ENCODE data around the gene HINT3.

The HINT3 gene

DNA sequence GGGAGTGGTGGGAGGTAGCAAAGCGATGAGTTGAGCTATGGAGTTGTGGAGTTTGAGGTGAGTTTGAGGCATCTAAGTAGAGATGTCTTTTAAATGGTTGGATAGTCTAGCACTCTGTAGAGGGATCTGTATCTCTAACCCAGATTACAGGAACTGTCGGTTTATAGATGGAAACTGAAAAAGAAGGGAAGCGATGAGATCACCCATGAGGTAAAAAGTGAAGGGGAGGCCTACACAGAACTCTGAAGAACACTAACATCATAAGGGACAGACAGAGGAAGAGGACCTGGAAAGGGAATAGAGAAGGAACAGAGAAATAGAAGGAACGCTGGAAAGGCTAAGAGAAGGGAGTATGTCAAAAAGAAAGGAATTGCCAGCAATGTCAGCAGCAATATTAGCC is 2.5 kb downstream of the HINT3 start:
- TF ChIP-seq, protein P1, sequence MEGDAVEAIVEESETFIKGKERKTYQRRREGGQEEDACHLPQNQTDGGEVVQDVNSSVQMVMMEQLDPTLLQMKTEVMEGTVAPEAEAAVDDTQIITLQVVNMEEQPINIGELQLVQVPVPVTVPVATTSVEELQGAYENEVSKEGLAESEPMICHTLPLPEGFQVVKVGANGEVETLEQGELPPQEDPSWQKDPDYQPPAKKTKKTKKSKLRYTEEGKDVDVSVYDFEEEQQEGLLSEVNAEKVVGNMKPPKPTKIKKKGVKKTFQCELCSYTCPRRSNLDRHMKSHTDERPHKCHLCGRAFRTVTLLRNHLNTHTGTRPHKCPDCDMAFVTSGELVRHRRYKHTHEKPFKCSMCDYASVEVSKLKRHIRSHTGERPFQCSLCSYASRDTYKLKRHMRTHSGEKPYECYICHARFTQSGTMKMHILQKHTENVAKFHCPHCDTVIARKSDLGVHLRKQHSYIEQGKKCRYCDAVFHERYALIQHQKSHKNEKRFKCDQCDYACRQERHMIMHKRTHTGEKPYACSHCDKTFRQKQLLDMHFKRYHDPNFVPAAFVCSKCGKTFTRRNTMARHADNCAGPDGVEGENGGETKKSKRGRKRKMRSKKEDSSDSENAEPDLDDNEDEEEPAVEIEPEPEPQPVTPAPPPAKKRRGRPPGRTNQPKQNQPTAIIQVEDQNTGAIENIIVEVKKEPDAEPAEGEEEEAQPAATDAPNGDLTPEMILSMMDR (IDR thresholded peaks at IDR 0.05; ENCODE audit: extremely low read depth, insufficient read depth, missing control alignments): no peak
- no peak for DNase-seq (ENCODE audit: low spot score)
- in situ Hi-C loops (cut with MboI; ENCODE audit: low pct_unique_long_range_greater_than_20kb, low sequenced_read_pairs, unreplicated experiment): loop anchor here (25.0 kb wide), 1 partner anchor 647 kb away; the partner anchor contains the start of gene HDDC2

- TF ChIP-seq, protein P1 (IDR thresholded peaks at IDR 0.05; ENCODE audit: extremely low read depth, insufficient read depth, missing control alignments): no peak
- in situ Hi-C loops (cut with MboI; ENCODE audit: low pct_unique_long_range_greater_than_20kb, low sequenced_read_pairs, unreplicated experiment): loop anchor here (25.0 kb wide), 1 partner anchor 649 kb away; the partner anchor contains the start of gene HDDC2
- no peak for DNase-seq (ENCODE audit: low spot score)
Measured at GRCh38 chr6:125961117-125961516, 4.5 kb downstream of the HINT3 start.

DNA sequence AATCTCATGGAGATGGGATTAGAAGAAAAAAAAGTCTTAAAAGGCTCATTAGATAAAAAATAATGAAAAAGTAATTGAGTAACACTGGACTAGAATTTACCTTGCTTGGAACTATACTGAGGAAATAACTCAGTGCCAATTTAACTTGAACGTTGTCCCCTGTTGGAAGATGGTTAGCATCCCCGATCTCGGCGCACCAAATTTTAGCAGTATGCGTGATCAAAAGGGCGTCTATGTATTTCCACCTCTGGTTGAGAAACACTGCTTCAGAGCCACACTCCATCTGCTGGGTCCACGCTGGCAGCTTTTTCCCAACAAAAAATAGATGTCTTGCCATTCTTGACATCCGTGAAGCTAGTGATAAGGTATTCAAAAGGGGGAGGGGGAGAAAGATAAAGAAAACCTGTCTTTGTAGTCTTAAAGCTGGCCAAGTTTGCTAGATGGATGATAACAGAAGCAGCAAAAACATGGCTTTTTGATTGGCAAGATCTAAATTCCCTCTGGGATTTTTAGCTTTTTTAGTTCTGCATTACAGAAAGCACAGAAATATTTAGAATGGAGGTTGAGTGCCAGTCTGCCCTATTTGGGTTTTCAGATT is 6.4 kb downstream of the HINT3 start:
- DNase-seq (ENCODE audit: low spot score): no peak
- in situ Hi-C loops (cut with MboI; ENCODE audit: low pct_unique_long_range_greater_than_20kb, low sequenced_read_pairs, unreplicated experiment): loop anchor here (25.0 kb wide), 1 partner anchor 651 kb away; the partner anchor contains the start of gene HDDC2
- TF ChIP-seq, protein P1 (IDR thresholded peaks at IDR 0.05; ENCODE audit: extremely low read depth, insufficient read depth, missing control alignments): no peak

DNA sequence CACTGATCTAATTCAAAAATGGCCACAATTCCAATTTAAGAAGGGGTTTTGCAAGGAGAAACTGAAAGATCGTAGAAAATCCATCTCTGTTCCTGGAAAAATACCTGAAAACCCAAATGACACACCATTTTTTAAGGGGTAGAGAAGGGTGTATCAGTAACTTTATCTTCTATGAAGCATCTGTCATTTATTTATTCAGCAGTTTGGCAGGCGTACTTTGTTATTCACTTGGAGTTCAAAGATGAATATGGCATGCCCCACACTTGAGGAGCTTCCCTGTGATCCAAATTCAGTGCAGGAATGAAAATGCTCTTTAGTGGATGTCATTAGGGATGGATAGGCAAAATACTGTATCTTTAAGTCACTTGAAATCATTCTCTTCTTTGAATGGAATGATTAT is 7.2 kb downstream of the HINT3 start:
- TF ChIP-seq, protein P1 (IDR thresholded peaks at IDR 0.05; ENCODE audit: extremely low read depth, insufficient read depth, missing control alignments): no peak
- DNase-seq (ENCODE audit: low spot score): no peak
- in situ Hi-C loops (cut with MboI; ENCODE audit: low pct_unique_long_range_greater_than_20kb, low sequenced_read_pairs, unreplicated experiment): loop anchor here (25.0 kb wide), 1 partner anchor 652 kb away; the partner anchor contains the start of gene HDDC2

- TF ChIP-seq, protein P1 (IDR thresholded peaks at IDR 0.05; ENCODE audit: extremely low read depth, insufficient read depth, missing control alignments): no peak
- no peak for DNase-seq (ENCODE audit: low spot score)
- in situ Hi-C loops (cut with MboI; ENCODE audit: low pct_unique_long_range_greater_than_20kb, low sequenced_read_pairs, unreplicated experiment): loop anchor here (25.0 kb wide), 1 partner anchor 654 kb away; the partner anchor contains the start of gene HDDC2
Measured at GRCh38 chr6:125966569-125966968, 10.0 kb downstream of the HINT3 start.

GRCh38 chr6:125968493-125968892 is 11.9 kb downstream of the HINT3 start:
- DNase-seq (ENCODE audit: low spot score): no peak
- TF ChIP-seq, protein P1 (IDR thresholded peaks at IDR 0.05; ENCODE audit: extremely low read depth, insufficient read depth, missing control alignments): no peak
- in situ Hi-C loops (cut with MboI; ENCODE audit: low pct_unique_long_range_greater_than_20kb, low sequenced_read_pairs, unreplicated experiment): loop anchor here (25.0 kb wide), 1 partner anchor 656 kb away; the partner anchor contains the start of gene HDDC2
